ENCODE data around the gene ZNF37A.

Gene ZNF37A

GRCh38 chr10:38103756-38104155, 9.6 kb downstream of the ZNF37A start:
- no peaks in the 10 kb centered on the region for H3K27me3 ChIP-seq (ENCODE audit: insufficient read depth, insufficient read length)
- H3K36me3 ChIP-seq (ENCODE audit: insufficient read depth, insufficient read length, low read length) = peaks cover 10% of the 10 kb centered on the region
- no peak overlapping the region for H3K4me3 ChIP-seq (ENCODE audit: insufficient read length, low read depth)
- TF ChIP-seq SUZ12 (IDR thresholded peaks at IDR 0.05; ENCODE audit: extremely low read depth, insufficient read depth, insufficient read length) = no peak
- no peak for TF ChIP-seq ZNF274 (IDR thresholded peaks at IDR 0.05; ENCODE audit: low read depth, low read length)
- TF ChIP-seq YY1 (IDR thresholded peaks at IDR 0.05; ENCODE audit: insufficient read depth, insufficient read length) = no peak
- H3K9me3 ChIP-seq (ENCODE audit: insufficient read depth, low read length) = peaks cover 35% of the 10 kb centered on the region
- DNase-seq (ENCODE audit: low read depth, low spot score) = no peak
- H3K4me1 ChIP-seq (ENCODE audit: insufficient read depth, insufficient read length) = no peaks in the 10 kb centered on the region
- H3K9ac ChIP-seq (ENCODE audit: insufficient read length, low read depth) = no peak overlapping the region

- H3K4me3 ChIP-seq (ENCODE audit: insufficient read length, low read depth) = no peak overlapping the region
- no peak overlapping the region for H3K9ac ChIP-seq (ENCODE audit: insufficient read length, low read depth)
- H3K36me3 ChIP-seq (ENCODE audit: insufficient read depth, insufficient read length, low read length) = peaks cover 21% of the 10 kb centered on the region
- H3K27me3 ChIP-seq (ENCODE audit: insufficient read depth, insufficient read length) = no peaks in the 10 kb centered on the region
- TF ChIP-seq YY1 (IDR thresholded peaks at IDR 0.05; ENCODE audit: insufficient read depth, insufficient read length) (no peak), SUZ12 (IDR thresholded peaks at IDR 0.05; ENCODE audit: extremely low read depth, insufficient read depth, insufficient read length) (no peak), ZNF274 (IDR thresholded peaks at IDR 0.05; ENCODE audit: low read depth, low read length) (no peak)
- DNase-seq (ENCODE audit: low read depth, low spot score) = no peak
- peaks cover 39% of the 10 kb centered on the region for H3K9me3 ChIP-seq (ENCODE audit: insufficient read depth, low read length)
- H3K4me1 ChIP-seq (ENCODE audit: insufficient read depth, insufficient read length) = no peaks in the 10 kb centered on the region
Measured at GRCh38 chr10:38112159-38112558, 18.0 kb downstream of the ZNF37A start.

- Histone ChIP-seq H3K36me3 (ENCODE audit: insufficient read depth, insufficient read length, low read length) (peaks cover 38% of the 10 kb centered on the region), H3K9ac (ENCODE audit: insufficient read length, low read depth) (no peak overlapping the region), H3K4me1 (ENCODE audit: insufficient read depth, insufficient read length) (no peaks in the 10 kb centered on the region), H3K9me3 (ENCODE audit: insufficient read depth, low read length) (peaks cover 95% of the 10 kb centered on the region), H3K27me3 (ENCODE audit: insufficient read depth, insufficient read length) (no peaks in the 10 kb centered on the region), H3K4me3 (ENCODE audit: insufficient read length, low read depth) (no peak overlapping the region)
- TF ChIP-seq SUZ12 (IDR thresholded peaks at IDR 0.05; ENCODE audit: extremely low read depth, insufficient read depth, insufficient read length) (no peak), ZNF274 (IDR thresholded peaks at IDR 0.05; ENCODE audit: low read depth, low read length) (peak; percentile 60)
- no peak for DNase-seq (ENCODE audit: low read depth, low spot score)
Measured at GRCh38 chr10:38118072-38118807, 24.1 kb downstream of the ZNF37A start.

GRCh38 chr10:38119038-38119437, 24.9 kb downstream of the ZNF37A start:
- DNase-seq (ENCODE audit: low read depth, low spot score) = no peak
- Histone ChIP-seq H3K4me1 (ENCODE audit: insufficient read depth, insufficient read length) (no peaks in the 10 kb centered on the region), H3K27me3 (ENCODE audit: insufficient read depth, insufficient read length) (no peaks in the 10 kb centered on the region), H3K4me3 (ENCODE audit: insufficient read length, low read depth) (no peak overlapping the region), H3K9ac (ENCODE audit: insufficient read length, low read depth) (no peak overlapping the region), H3K36me3 (ENCODE audit: insufficient read depth, insufficient read length, low read length) (peaks cover 38% of the 10 kb centered on the region), H3K9me3 (ENCODE audit: insufficient read depth, low read length) (peaks cover 93% of the 10 kb centered on the region)
- TF ChIP-seq YY1 (IDR thresholded peaks at IDR 0.05; ENCODE audit: insufficient read depth, insufficient read length) (no peak), ZNF274 (IDR thresholded peaks at IDR 0.05; ENCODE audit: low read depth, low read length) (no peak), SUZ12 (IDR thresholded peaks at IDR 0.05; ENCODE audit: extremely low read depth, insufficient read depth, insufficient read length) (no peak)

- TF ChIP-seq SUZ12 (IDR thresholded peaks at IDR 0.05; ENCODE audit: extremely low read depth, insufficient read depth, insufficient read length) (no peak), YY1 (IDR thresholded peaks at IDR 0.05; ENCODE audit: insufficient read depth, insufficient read length) (no peak), ZNF274 (IDR thresholded peaks at IDR 0.05; ENCODE audit: low read depth, low read length) (no peak)
- no peak for DNase-seq (ENCODE audit: low read depth, low spot score)
- Histone ChIP-seq H3K9ac (ENCODE audit: insufficient read length, low read depth) (no peak overlapping the region), H3K9me3 (ENCODE audit: insufficient read depth, low read length) (peaks cover 9% of the 10 kb centered on the region; the same call in 1 of the 2 replicates), H3K4me3 (ENCODE audit: insufficient read length, low read depth) (no peak overlapping the region), H3K27me3 (ENCODE audit: insufficient read depth, insufficient read length) (no peaks in the 10 kb centered on the region), H3K36me3 (ENCODE audit: insufficient read depth, insufficient read length, low read length) (no peaks in the 10 kb centered on the region), H3K4me1 (ENCODE audit: insufficient read depth, insufficient read length) (no peaks in the 10 kb centered on the region)
Measured at GRCh38 chr10:38127812-38128211, 33.7 kb downstream of the ZNF37A start.

- TF ChIP-seq YY1 (IDR thresholded peaks at IDR 0.05; ENCODE audit: insufficient read depth, insufficient read length) (no peak), SUZ12 (IDR thresholded peaks at IDR 0.05; ENCODE audit: extremely low read depth, insufficient read depth, insufficient read length) (no peak), ZNF274 (IDR thresholded peaks at IDR 0.05; ENCODE audit: low read depth, low read length) (no peak)
- Histone ChIP-seq H3K27me3 (ENCODE audit: insufficient read depth, insufficient read length) (no peaks in the 10 kb centered on the region), H3K9ac (ENCODE audit: insufficient read length, low read depth) (no peak overlapping the region), H3K9me3 (ENCODE audit: insufficient read depth, low read length) (no peaks in the 10 kb centered on the region), H3K4me1 (ENCODE audit: insufficient read depth, insufficient read length) (no peaks in the 10 kb centered on the region), H3K4me3 (ENCODE audit: insufficient read length, low read depth) (no peak overlapping the region), H3K36me3 (ENCODE audit: insufficient read depth, insufficient read length, low read length) (no peaks in the 10 kb centered on the region)
- no peak for DNase-seq (ENCODE audit: low read depth, low spot score)
Measured at GRCh38 chr10:38143587-38143986, 49.5 kb downstream of the ZNF37A start.

- no peak for DNase-seq (ENCODE audit: low read depth, low spot score)
- no peak overlapping the region for H3K9ac ChIP-seq (ENCODE audit: insufficient read length, low read depth)
- no peaks in the 10 kb centered on the region for H3K9me3 ChIP-seq (ENCODE audit: insufficient read depth, low read length)
- H3K4me3 ChIP-seq (ENCODE audit: insufficient read length, low read depth) = no peak overlapping the region
- no peaks in the 10 kb centered on the region for H3K4me1 ChIP-seq (ENCODE audit: insufficient read depth, insufficient read length)
- TF ChIP-seq ZNF274 (IDR thresholded peaks at IDR 0.05; ENCODE audit: low read depth, low read length) (no peak), YY1 (IDR thresholded peaks at IDR 0.05; ENCODE audit: insufficient read depth, insufficient read length) (no peak), SUZ12 (IDR thresholded peaks at IDR 0.05; ENCODE audit: extremely low read depth, insufficient read depth, insufficient read length) (no peak)
- H3K36me3 ChIP-seq (ENCODE audit: insufficient read depth, insufficient read length, low read length) = no peaks in the 10 kb centered on the region
- no peaks in the 10 kb centered on the region for H3K27me3 ChIP-seq (ENCODE audit: insufficient read depth, insufficient read length)
Measured at GRCh38 chr10:38146579-38147333, 52.6 kb downstream of the ZNF37A start.

Measured in NT2/D1 (cell line).